Tibial nerve (tissue), 3 donors: Measurements from ENCODE around the gene GBGT1.

Source experiments
- POLR2A ChIP-seq, 2 donors: fragments of 450-650 bp; IDR thresholded peaks; one replicate each; pipeline ENCODE4 v1.6.1; 2017; ENCODE audit warnings: antibody characterized with exemption in 2 of 2, mild to moderate bottlenecking in 2 of 2, moderate library complexity in 2 of 2
- TF ChIP-seq, protein P1 (sequence below), 5 experiments: fragments of 200-600 bp in 3 of 5; fragments of 450-650 bp in 2 of 5; sonication (generic) in 3 of 5; IDR thresholded peaks; one replicate each; pipeline ENCODE4 v1.5.1; 2016 to 2019; ENCODE audit warnings: antibody characterized with exemption in 5 of 5, mild to moderate bottlenecking in 3 of 5, moderate library complexity in 2 of 5

DNA sequence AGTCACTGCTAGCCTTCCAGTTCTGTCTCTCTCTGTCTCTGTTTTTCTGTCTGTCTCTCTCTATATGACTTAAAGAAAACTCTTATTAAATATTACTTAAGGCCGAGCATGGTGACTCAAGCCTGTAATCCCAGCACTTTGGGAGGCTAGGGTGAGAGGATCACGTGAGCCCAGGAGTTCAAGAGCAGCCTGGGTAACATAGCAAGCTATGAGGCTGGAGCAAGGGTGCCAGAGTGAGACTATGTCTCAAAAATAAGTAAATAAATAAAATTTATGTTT lies 1.7 kb upstream of the GBGT1 start:
- TF ChIP-seq, protein P1, sequence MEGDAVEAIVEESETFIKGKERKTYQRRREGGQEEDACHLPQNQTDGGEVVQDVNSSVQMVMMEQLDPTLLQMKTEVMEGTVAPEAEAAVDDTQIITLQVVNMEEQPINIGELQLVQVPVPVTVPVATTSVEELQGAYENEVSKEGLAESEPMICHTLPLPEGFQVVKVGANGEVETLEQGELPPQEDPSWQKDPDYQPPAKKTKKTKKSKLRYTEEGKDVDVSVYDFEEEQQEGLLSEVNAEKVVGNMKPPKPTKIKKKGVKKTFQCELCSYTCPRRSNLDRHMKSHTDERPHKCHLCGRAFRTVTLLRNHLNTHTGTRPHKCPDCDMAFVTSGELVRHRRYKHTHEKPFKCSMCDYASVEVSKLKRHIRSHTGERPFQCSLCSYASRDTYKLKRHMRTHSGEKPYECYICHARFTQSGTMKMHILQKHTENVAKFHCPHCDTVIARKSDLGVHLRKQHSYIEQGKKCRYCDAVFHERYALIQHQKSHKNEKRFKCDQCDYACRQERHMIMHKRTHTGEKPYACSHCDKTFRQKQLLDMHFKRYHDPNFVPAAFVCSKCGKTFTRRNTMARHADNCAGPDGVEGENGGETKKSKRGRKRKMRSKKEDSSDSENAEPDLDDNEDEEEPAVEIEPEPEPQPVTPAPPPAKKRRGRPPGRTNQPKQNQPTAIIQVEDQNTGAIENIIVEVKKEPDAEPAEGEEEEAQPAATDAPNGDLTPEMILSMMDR (IDR thresholded peaks at IDR 0.05): no peak
- TF ChIP-seq POLR2A (IDR thresholded peaks at IDR 0.05): no peak
